ENCODE measurements around the gene MGAT3. TPM values are rescaled to one million over a fixed set of nuclear protein-coding genes. Genes with fewer than 3 reads are reported as not detected.

The MGAT3 gene
- total and polyA plus RNA-seq, 9 donors = 0.91 to 5.9 (median 2.1) TPM

GRCh38 chr22:39512026-39512425 lies 55.2 kb downstream of the MGAT3 start:
- no peaks in the 10 kb centered on the region for H3K36me3 ChIP-seq
- no peak for DNase-seq
- TF ChIP-seq EP300 (IDR thresholded peaks at IDR 0.05) (no peak), POLR2A (IDR thresholded peaks at IDR 0.05) (no peak), CTCF (IDR thresholded peaks at IDR 0.05) (no peak)
- H3K27ac ChIP-seq = no peak overlapping the region
- no peaks in the 10 kb centered on the region for H3K27me3 ChIP-seq
- H3K4me3 ChIP-seq = no peak overlapping the region
- WGBS, 3 donors = 85 to 91% (median 85%) methylated on average over 9 to 10 of the region's 10 CpGs
- intact Hi-C loops (cut with DNase I) = no loop called here
- H3K4me1 ChIP-seq (ENCODE audit: insufficient read depth) = no peaks in the 10 kb centered on the region
- H3K9me3 ChIP-seq = no peaks in the 10 kb centered on the region

- intact Hi-C loops (cut with DNase I) = no loop called here
- no peak overlapping the region for H3K27ac ChIP-seq
These were observed 57.0 kb downstream of the MGAT3 start for GRCh38 chr22:39513791-39514190.

GRCh38 chr22:39514373-39514973 lies 57.7 kb downstream of the MGAT3 start:
- peak in 3 of 5 donors; percentile 55 to 73 (median 64) for DNase-seq
- intact Hi-C loops (cut with DNase I) = no loop called here
- Histone ChIP-seq H3K27ac (no peak overlapping the region), H3K36me3 (no peaks in the 10 kb centered on the region), H3K4me1 (ENCODE audit: insufficient read depth) (peaks cover 4% of the 10 kb centered on the region), H3K27me3 (no peaks in the 10 kb centered on the region), H3K9me3 (no peaks in the 10 kb centered on the region), H3K4me3 (no peak overlapping the region)
- TF ChIP-seq CTCF (IDR thresholded peaks at IDR 0.05) = peak; percentile 24 to 41 (median 36)
- TF ChIP-seq EP300 (IDR thresholded peaks at IDR 0.05) = no peak
- WGBS, 3 donors = 36 to 46% (median 39%) methylated on average over 8 of the region's 8 CpGs

More at GRCh38 chr22:39513791-39514190, 57.0 kb downstream of the MGAT3 start:
- no peaks in the 10 kb centered on the region for H3K9me3 ChIP-seq
- no peaks in the 10 kb centered on the region for H3K36me3 ChIP-seq
- WGBS, 3 donors = 82 to 91% (median 83%) methylated on average over 18 of the region's 18 CpGs
- H3K27me3 ChIP-seq = no peaks in the 10 kb centered on the region
- no peak for DNase-seq
- no peak for TF ChIP-seq POLR2A (IDR thresholded peaks at IDR 0.05)
- no peak for TF ChIP-seq CTCF (IDR thresholded peaks at IDR 0.05)
- TF ChIP-seq EP300 (IDR thresholded peaks at IDR 0.05) = no peak
- no peaks in the 10 kb centered on the region for H3K4me1 ChIP-seq (ENCODE audit: insufficient read depth)
- H3K4me3 ChIP-seq = no peak overlapping the region

GRCh38 chr22:39515266-39516050 lies 58.6 kb downstream of the MGAT3 start:
- Histone ChIP-seq H3K36me3 (no peaks in the 10 kb centered on the region), H3K9me3 (no peaks in the 10 kb centered on the region), H3K4me3 (no peak overlapping the region), H3K4me1 (ENCODE audit: insufficient read depth) (peaks cover 4% of the 10 kb centered on the region), H3K27ac (no peak overlapping the region), H3K27me3 (no peaks in the 10 kb centered on the region)
- no peak for TF ChIP-seq EP300 (IDR thresholded peaks at IDR 0.05)
- WGBS, 3 donors = 79 to 90% (median 84%) methylated on average over 12 of the region's 12 CpGs
- DNase-seq = peak in 1 of 5 donors; percentile 14
- intact Hi-C loops (cut with DNase I) = no loop called here

GRCh38 chr22:39517470-39517869 lies 60.7 kb downstream of the MGAT3 start:
- H3K27ac ChIP-seq = no peak overlapping the region
- H3K9me3 ChIP-seq = no peaks in the 10 kb centered on the region
- no peaks in the 10 kb centered on the region for H3K27me3 ChIP-seq
- WGBS, 3 donors = 51 to 67% (median 59%) methylated on average over 3 of the region's 3 CpGs
- DNase-seq = no peak
- H3K4me3 ChIP-seq = no peak overlapping the region
- H3K4me1 ChIP-seq (ENCODE audit: insufficient read depth) = peaks cover 4% of the 10 kb centered on the region
- no peaks in the 10 kb centered on the region for H3K36me3 ChIP-seq
- intact Hi-C loops (cut with DNase I) = no loop called here
- TF ChIP-seq EP300 (IDR thresholded peaks at IDR 0.05) = no peak
- no peak for TF ChIP-seq POLR2A (IDR thresholded peaks at IDR 0.05)
- no peak for TF ChIP-seq CTCF (IDR thresholded peaks at IDR 0.05)
